ENCODE data around the gene IL18BP.

The IL18BP gene

DNA sequence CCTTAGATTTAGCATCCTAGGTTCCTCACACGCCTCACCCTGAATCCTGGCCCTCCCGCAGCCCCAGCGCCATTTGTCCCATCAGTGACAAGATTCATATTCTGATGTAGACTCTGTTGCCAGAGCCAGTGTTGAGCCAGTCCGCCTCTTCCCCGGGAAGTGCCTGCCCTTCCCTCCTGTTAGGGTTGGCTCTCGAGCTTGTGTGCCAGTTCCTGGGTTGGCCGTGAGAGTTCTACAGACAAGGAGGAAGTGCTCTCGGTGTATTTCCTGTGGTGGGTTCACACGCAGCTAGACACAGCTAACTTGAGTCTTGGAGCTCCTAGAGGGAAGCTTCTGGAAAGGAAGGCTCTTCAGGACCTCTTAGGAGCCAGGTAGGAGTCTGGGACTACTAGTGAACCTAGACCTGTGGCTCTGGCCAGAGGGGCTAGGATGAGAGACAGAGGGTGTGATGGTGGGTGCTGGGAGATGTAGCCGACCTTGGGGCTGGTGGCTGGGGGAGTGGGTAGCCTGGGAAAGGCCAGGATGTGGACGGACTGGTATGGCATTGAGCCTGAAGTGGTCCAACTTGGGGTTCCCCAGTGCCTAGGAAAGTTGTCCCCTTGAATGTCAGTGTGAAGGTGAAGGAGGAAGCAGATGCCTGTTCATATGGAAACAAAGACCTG, at the start of gene IL18BP:
IL18BP (plus strand) TSS at position 261 of the 662 bp plus-strand sequence. CDS start 1,076 bp downstream, outside the sequence.
- peak; percentile 51 for DNase-seq (ENCODE audit: low spot score)

GRCh38 chr11:71949034-71949433, 49.7 kb upstream of the IL18BP start:
- no peak for DNase-seq (ENCODE audit: low spot score)

- no peak for DNase-seq (ENCODE audit: low spot score)
Measured at GRCh38 chr11:71951741-71952310, 46.9 kb upstream of the IL18BP start.

GRCh38 chr11:71955898-71956456, 42.7 kb upstream of the IL18BP start:
- DNase-seq (ENCODE audit: low spot score), result no peak

DNA sequence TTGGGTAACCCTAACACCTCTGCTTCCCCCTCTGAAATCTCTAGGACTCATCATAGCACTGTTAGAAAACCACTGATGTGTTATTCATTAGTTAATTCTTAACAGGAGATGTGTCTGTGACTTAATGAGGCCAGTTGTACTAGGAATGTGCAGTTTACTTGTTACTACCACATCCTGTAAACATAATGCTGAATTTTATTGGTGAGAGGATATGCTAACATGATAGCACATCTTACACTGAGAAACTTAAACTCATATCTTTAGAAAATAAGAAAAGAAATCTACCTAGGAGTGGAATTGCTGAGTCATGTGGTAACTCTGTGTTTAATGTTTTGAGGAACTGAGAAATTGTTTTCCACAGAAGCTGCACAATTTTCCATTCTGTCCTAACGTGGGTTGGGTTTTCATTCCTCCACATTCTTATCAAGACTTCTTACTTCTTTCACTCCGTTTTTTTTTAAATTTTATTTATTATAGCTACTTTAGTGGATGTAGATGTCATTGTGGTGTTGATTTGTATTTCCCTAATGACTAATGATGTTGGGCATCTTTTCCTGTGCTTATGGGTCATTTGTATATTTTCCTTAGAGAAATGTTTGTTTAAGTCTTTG, 36.2 kb upstream of the IL18BP start:
- no peak for DNase-seq (ENCODE audit: low spot score)

GRCh38 chr11:71963468-71963867, 35.2 kb upstream of the IL18BP start:
- DNase-seq (ENCODE audit: low spot score), result no peak

DNA sequence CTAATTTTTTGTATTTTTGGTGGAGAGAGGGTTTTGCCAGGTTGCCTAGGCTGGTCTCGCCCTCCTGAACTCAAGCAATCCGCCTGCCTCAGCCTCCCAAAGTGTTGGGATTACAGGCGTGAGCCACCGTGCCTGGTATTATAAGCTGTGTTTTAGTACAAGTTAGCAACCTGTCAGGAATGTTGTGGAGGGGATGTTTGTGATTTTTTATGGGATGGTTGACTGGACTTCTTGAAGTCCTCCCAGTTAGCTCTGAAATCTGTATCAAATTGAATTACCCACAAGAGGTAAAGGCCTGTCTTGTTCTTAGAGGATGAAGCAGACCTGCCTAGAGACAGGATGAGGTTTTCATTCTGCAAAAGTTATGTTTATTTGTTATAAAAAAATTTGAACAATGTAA, 34.1 kb upstream of the IL18BP start:
- no peak for DNase-seq (ENCODE audit: low spot score)

- DNase-seq (ENCODE audit: low spot score), result no peak
Measured at GRCh38 chr11:71971680-71972079, 27.0 kb upstream of the IL18BP start.

DNA sequence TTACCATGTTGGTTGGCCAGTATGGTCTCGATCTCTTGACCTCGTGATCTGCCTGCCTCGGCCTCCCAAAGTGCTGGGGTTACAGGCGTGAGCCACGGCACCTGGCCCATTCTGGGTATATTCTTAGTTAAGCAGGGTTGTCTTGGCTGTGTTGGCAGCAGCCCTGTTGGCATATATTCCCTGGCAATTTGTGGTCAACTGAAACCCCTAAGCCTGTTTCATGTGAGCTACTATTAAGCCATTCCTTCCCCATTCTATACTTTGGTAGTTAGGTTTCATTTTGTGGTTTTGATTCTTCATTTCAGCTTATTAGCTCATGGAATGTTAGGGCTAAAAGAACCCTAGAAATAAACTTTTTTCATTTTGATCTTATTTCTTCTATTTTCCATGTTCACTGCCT, 22.2 kb upstream of the IL18BP start:
- DNase-seq (ENCODE audit: low spot score), result no peak

DNA sequence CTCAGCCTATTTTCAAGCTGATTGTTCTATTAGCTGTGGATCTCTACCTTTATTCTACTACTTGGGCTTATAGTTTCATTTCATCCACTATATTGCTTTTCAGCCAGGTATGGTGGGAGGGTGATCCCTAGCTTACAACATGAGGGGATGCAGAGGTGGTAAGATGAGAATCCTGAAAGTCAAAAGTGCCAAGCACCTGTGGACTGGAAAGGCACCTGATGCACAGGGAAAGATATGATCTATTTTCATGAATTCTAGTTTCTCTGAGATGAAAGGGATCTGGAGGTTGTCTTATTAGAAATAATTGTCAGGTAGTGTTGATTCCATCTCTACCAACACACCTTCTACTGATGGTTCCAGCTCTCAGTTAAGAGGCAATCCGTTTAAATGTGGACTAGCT, 21.6 kb upstream of the IL18BP start:
- DNase-seq (ENCODE audit: low spot score), result no peak

- peak; percentile 78 for DNase-seq (ENCODE audit: low spot score)
Measured at GRCh38 chr11:71977743-71978418, 20.8 kb upstream of the IL18BP start.

DNA sequence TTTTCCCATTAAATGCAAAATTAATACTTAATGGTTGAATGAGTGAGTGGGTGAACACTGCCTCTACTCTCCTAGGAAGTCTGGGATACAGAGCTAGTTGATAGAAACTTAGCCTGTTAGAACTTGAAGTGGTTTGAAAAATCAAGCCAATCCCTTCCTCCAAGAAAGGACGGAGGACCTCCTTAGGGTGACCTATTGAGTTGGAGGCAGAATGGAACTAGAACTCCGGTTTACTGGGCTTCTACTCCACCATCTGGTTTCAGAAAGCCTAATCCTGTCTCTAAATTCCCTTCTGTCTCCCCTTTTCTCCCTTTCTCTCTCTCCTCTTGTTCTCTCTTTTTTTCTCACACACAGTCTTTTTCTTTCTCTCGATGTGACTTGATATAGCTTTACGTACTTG, 19.6 kb upstream of the IL18BP start:
- no peak for DNase-seq (ENCODE audit: low spot score)

DNA sequence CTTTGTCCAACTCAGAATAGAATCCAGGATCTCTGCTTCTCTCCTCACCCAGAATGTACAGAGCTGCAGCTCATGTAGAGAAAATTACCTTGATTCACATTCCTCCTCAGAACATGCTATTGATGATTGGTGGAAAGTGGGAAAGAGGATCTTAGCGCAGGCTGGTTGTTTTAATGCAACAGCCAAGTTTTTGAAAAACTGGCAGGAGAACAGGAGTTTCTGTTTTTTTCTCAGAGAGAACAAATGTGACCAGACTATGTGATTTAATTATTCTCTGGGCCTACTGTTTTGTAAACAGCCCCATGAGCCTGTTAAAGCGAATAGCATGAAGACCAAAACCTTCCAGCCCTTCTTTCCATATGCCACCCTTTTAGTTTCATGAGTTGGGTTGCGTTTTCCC, 19.1 kb upstream of the IL18BP start:
- DNase-seq (ENCODE audit: low spot score), result no peak

DNA sequence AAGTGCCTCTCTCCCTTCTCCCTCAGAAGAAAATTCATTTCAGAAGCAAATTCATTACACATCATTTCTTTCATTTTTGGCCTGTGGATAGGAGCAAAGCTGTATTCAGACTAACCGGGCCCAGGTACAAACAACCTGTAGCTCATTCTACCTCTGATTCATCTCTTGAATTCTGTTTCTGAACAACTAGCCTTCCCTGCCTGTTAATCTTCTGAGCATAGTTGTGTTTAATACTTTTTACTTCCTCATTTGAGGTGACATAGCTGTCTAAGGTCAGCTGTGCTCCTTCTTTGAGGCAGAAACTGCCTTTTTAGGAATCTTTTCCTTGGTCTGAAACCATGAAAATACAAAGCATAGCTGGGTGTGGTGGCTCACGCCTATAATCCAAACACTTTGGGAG, 12.6 kb upstream of the IL18BP start:
- DNase-seq (ENCODE audit: low spot score), result no peak

GRCh38 chr11:71987521-71987920, 11.2 kb upstream of the IL18BP start:
- no peak for DNase-seq (ENCODE audit: low spot score)

DNA sequence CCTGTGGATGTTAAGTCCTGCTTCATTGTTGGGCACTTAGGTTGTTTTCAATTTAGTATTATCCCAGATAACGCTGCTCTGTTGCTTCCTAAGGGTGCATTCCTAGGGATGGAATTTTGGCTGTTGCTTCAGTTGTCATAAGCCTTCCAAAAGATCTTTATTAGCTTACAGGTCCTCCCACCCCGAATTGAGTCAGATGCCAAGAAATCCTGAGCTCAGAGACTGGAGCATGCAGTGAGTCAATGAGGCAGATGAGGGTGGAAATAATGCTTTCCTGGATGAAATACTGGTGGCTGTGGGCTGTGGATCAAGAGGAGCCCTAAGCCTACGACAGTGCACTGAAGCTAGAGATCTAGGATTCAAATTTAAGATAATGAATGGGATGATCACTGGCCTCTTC, 10.7 kb upstream of the IL18BP start:
- DNase-seq (ENCODE audit: low spot score), result no peak

DNA sequence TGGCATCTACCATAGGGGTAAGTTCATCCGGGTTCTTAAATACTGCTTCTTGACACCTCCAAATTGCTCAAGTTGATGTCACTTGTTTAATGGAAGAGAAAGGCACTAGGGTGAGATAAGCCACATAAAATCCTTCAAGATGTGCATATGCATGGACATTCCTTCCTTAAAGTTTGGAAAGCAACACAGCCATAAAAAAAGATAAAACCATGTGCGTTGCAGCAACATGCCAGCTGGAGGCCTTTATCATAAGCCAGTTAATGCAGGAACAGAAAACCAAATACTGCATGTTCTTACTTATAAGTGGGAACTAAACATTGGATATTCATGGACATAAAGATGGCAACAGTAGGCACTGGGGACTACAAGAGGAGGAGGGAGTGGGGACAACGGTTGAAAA, 8.0 kb upstream of the IL18BP start:
- DNase-seq (ENCODE audit: low spot score), result no peak

GRCh38 chr11:71991494-71991893, 7.2 kb upstream of the IL18BP start:
- peak; percentile 44 for DNase-seq (ENCODE audit: low spot score)

- DNase-seq (ENCODE audit: low spot score), result no peak
Measured at GRCh38 chr11:71992136-71992730, 6.5 kb upstream of the IL18BP start.

GRCh38 chr11:71994786-71995185, 3.9 kb upstream of the IL18BP start:
- no peak for DNase-seq (ENCODE audit: low spot score)

- no peak for DNase-seq (ENCODE audit: low spot score)
Measured at GRCh38 chr11:71995726-71996291, 2.9 kb upstream of the IL18BP start.

DNA sequence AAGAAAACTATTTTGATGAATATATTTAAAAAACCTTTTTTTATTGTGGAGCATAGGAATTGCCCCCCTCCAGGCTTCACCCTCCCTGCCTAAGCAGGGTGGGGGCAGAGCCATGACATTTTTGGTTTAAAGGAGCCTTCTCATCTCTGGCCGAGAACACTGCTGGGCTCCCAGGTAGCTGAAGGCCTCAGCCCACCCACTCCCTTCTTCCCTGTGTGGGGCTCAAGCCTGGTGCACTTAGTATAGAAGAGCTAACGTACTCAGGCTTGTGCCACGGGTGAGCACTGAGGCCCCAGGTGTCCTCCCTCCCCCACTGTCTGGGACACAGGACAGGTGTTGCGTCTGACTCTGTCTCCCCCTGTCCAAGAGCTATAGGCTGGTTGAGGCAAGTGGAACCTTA, 2.2 kb upstream of the IL18BP start:
- DNase-seq (ENCODE audit: low spot score), result no peak
